Measurements from ENCODE around the gene GLT8D1.

Gene GLT8D1

DNA sequence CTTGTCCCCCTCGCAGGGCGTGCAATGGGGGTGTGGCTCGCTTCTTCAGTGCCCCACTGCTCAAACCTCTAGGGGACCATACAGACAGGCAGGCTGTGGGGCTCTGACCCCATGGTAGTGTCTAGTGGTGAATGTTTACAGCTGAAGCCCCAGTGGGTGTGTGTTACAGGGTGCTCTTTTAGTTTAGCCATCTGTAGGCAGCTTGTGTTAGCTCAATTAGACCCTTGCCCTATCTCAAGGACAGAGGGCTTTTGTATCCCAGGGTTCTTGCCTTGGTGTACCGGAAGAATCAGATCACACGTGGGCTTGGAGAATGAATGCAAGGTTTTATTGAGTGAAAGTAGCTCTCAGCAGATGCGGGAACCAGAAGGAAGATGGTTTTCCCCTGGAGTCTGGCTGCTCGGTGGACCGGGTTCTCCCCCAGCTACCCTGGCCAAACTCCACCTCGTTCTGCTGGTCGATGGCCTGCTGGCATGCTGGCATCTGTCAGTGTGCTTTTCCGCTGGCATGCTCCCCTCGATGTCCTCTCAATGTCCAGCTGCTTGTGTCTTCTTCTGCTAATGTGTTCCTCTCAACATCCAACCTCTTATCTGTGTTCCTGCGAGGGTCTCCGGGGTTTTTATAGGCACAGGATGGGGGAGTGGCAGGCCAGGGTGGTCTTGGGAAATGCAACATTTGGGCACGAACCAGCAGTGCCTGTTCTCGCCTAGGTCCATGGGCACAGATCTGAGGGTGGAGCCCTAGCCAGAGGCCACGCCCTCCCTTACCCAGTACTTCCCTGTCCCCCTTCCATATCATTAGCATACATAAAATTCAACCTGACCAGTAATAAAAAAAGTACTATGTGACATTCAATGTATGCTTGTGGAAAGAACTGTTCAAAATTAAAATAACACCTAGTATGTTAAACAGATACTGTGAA lies 7.0 kb upstream of the GLT8D1 start:
- no peak for DNase-seq

DNA sequence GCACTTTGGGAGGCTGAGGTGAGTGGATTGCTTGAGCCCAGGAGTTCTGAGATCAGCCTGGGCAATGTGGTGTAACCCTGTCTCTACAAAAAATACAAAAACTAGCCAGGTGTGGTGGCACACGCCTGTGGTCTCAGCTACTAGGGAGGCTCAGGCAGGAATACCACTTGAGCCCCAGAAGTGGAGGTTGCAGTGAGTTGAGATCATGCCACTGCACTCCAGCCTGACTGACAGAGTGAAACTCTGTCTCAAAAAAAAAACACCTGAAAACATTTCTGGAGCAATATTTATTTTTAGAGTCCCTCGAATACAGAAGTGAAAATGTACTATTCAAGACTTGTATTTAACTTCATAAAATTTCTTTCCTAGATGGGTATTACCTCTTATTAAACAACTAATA lies 4.9 kb upstream of the GLT8D1 start:
- DNase-seq, result no peak

DNA sequence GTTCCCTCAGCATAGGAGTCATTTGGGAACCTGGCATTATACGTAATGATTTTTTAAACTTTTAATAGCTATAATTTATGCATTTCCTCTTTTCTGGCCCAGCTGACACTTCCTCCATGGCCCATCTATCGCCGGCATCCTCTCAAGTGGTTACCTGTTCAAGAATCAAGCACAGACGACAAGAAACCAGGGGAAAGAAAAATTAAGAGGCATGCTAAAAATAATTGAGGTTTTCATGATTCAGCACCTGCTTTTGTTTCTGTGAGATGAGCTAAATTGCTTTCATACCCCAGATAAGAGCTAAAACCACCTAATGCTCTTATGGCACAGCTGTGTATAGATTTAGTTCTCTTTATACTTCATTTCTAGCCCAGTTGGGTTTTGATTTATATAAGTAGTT lies 2.0 kb upstream of the GLT8D1 start:
- no peak for DNase-seq

DNA sequence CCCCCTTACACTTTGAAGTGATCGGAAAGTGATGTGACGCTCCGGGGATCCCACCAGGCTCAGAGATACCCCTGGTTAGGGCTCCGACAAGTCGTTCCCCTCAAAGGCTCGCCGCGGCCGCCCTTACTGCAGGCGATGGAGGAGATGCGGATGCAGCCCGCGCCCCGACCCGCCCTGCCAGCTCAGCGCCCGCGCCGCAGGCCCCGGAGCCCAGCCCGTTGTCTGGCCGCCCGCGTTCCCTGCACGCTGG lies 228 bp downstream of the GLT8D1 start:
- DNase-seq, result no peak

DNA sequence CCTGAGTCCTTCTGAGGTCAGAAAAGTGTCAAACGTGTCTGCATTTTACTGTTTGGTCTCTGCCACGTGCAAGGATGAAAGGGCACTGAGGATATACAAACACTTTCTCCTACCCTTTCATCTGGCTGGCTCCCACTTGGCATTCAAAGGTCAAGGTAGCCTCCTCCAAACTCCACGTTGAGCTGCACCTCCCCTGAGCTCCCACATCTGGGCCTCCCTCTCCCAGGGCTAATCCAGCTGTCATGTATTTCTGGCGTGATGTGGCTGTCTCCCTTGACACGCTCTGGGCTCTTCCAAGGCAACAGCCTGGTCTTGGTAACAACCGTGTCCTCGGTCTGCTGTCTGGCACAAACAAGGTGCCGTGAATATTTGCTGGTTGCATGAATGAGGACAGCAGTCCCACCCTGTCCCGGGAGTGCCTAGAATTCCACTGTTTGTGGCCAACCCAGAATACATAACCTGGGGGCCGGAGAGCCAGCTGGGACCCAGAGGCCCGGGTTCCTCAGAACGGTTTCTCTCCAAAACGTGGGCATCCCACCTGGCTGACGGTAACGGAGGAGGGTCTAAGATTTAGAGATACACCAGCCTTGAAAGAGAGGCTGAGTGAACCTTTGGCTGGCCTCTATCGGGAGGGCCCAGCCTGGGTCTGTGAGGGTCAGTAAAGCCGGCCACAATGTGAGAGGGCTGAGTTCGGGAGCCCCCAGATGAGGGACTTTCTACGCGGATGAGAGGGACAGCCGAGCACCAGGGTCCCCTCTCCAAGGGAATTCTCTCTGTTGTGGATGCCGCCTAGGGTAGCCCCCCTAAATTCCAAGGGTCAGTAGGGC lies 767 bp downstream of the GLT8D1 start:
- peak; percentile 45 for DNase-seq

DNA sequence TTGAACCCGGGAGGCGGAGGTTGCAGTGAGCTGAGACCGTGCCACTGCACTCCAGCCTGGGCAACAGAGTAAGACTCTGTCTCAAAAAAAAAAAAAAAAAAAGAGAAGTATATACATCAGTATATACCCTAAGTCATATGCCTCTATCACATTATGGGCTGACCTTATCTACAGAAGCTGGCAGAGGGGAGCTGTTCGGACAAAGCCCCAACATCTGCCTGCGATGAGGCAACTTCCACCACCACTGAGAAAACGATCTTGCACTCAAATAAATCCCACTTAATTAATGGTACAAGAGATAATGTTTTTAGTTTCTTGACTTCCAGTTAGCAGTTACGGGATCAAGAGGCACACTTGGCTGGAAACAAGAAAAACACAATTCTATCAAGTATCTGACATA lies 2.2 kb downstream of the GLT8D1 start:
- DNase-seq, result no peak

DNA sequence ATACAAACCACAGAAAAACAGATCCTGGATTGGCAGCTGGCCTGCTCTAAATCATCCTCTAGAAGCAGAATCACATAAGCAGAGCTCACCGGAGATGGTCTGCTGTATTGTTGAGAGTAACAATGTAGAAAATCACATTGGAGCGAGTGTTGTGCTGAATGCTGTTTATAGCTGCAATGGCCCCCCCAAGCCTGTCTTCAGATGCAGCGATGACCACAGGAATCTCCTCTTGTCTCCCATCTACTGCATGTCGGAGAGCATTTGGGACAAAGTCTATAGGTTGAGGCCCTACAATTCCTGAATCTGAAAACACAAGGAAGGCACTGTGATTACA lies 8.0 kb downstream of the GLT8D1 start:
- no peak for DNase-seq

DNA sequence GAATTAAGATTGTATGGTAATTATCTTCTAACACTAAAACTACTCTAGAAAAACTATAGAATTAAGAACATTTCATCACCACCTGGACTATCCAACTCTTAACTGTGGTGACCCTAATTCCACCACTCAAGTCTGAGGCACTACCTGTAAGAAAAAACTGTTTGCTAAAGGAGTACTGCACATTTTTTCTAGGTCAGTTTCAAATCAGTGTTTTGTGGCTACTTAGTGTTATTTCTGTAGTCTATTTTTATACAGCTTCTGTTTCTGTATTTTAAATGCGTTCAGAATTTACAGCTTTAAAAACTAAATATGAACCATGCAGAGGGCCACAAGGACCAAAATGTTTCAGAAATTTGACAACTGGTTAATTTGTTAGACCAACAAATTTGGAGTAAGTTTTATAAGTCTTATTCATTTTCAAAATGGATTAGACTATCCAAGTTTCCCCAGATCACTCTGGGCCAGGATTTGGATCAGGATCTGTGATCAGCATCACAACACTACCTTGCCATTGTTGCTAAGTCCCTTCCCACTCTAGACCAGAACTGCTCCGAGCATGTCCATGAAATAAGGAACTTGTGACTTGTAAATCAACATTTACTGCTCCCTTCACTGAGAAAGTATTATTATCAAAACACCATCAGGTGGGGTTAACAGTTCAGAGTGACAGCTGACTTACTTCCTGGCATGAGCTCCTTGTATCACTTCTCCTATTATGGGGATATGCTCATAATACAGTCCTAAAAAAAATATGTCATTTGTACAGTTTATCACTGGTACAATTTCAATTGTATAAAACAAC lies 8.6 kb downstream of the GLT8D1 start:
- no peak for DNase-seq

DNA sequence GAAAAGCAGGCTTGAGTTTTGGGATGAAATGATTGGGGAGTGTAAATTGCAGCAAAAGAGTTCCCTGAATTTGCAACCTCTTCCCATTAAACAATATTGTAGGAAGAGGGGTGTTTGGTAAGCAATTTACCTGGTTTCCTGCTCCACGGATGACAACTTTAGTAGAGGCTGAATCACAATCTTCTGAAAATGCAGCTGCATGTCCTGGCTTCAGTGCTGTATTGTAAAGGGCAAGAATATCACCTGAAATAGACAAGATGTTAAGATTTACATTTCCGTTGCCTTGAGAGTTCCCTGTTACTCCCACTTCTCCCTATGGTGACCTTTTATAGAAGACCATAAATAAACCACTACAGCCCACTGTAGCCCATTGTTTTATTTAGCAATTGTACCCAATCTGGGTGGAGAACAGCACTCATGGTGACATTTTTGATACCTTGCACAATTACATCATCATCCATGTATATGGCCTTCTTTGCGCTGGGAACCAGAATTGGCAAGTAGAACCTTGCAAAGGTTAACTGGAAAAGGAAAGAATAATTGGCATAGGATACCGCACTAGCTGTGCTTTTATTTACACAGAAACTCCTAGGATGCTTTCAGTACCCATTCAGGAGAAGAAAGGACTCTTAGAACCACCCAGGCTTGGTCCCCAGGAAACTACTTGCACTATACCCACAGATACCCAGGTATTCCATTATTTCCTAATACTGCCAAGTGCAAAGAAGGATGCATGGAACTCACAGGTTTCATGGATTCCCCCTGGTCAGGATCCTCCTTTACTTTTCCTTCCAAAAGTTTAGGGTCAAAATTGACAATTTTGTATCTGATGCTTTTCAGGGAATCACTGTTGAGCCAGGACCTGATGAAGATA lies 9.6 kb downstream of the GLT8D1 start:
- no peak for DNase-seq

DNA sequence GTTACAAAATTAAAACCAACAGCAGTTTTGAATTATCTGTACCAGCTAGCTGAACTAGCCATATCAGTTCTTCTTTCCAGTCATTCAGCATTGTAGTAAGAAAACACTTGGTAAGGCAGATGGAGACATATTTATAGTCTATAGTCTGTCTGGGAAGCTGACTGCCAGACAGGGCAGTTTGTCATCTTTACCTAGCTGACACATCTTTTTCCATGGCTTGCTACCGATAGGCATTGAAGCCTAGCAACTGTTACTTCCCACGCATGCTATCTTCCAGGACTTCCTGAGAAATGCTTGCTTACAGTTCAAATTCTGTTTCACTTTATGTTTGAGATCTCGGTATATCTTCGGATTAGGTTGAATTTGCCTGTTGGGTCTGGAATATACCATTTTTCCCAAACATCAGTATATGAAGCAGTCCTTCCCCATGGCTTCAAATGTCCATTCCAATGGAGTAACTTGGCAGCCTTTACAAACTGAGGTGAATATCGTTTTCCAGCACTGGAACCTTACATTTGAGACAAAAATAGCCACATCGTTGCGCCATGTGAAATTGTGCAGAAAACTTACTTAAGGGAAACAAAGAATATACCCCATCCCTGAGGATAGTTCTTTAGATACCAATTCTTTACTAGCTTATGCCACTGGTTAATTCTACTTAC lies 10.9 kb downstream of the GLT8D1 start:
- DNase-seq, result no peak

DNA sequence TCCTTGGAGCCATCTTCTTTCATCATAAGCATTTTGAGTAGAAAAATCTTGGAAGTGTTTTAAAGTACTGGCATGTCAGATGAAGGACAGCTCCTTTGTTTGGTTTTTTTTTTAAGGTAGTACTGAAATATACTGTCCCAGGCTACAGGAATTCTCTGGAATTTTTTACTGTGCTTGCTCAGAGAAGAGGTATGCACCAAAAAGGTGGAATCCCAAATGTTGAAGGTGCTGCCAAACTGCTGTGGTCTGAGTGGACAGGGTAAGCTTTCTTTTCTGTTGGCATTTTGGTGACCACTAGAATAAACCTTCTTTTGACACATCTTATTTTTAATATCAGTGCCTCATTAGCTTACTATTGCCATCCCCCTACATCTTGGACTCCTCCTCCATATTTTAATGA lies 12.5 kb downstream of the GLT8D1 start:
- DNase-seq, result no peak

DNA sequence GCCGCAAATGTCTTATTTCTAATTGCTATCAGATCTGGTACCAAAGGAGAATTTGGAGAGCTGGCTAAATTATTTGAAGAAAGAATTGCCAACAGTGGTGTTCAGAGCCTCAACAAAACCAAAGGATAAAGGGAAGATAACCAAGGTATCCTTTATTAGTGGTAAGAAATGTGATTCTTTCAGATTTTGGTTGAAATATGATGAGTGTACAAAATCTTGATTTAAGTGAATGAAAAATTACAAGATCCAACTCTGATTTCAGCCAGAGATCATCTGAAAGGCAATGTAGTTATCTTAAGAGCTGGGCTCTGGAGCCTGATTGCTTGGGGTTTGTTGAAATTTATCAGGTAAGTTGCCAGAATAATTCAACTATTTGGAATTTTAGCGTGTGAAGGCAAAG lies 15.0 kb downstream of the GLT8D1 start:
- no peak for DNase-seq

DNA sequence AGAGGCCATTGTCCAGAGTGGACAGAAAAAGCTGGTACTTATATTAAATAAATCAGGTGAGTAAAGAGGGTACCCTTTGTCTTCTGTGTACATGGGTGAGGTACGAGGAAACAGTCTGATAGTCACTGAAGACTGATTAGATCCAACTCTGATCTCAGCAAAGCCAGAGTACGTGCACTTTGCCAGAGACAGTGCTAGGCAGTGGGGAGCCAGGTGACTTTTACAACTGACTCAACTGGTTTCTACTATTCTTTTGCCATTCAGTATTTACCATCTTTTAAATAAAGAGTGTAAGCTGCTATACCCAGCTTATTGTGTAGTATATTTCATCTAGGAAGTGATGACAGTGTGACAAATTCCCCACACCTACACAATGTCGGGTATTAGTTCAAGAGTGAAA lies 16.4 kb downstream of the GLT8D1 start:
- no peak for DNase-seq

DNA sequence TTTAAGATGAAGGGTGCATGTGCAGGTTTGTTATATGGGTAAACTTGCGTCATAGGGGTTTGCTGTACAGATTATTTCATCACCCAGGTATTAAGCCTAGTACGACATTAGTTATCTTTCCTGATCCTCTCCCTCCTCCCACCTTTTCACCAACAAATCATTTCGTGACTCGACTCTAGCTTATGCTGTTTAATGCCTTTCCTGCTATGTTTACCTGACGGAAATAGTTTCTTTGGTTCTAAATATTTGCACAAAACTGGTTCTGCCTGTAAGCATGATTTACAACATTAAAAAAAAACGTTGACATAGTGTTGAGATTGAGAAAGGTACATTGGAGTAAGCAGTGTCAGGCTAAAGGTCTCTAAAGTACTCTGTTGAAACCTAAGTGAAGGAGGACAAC lies 17.3 kb downstream of the GLT8D1 start:
- DNase-seq, result no peak

DNA sequence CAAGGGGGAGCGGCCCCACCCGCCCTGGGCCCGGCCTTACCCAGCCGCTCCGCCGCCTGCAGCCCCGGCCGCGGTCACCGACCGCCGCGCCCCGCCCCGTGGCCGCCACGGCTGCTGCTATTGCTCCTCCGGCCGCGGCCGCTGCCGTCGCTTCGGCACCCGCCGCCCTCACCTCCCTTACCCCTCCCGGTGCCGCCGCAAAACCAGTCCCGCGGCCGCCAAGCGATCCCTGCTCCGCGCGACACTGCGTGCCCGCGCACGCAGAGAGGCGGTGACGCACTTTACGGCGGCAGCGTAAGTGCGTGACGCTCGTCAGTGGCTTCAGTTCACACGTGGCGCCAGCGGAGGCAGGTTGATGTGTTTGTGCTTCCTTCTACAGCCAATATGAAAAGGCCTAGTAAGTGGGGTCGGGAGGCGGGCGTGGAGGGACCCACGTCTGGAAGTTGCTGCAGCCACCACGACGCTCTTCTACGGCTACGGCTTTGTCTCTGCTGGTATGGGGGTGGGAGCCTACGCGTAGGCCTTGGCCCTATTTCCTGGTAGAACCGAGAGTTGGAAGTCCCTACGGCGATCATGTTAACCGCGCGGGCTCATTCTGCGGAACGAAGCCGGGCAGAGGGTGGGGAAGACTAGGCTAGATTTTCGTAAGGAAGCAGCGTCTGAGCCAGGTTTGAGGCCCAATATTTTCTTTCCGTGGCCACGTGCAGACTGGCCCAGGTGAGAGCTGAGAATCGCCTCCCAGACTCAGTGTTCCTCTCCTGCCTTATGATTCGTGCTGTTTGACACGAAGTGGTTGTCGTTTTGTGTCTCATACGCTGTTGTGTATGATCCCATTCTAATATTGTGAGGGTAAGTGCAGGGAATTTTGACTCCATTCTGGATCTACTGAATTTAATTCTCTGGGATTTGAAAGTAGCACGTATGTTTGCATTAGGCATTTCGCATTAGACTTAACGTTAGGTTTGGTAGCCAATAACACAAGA lies 19.6 kb downstream of the GLT8D1 start, which contains the start of the genes GNL3 and PBRM1:
GNL3 (plus strand) TSS at position 324 of the 983 bp plus-strand sequence; CDS start at position 385, 61 bp downstream.
PBRM1 (minus strand) TSS at position 205 of the 983 bp plus-strand sequence.
- peak; percentile 91 for DNase-seq

DNA sequence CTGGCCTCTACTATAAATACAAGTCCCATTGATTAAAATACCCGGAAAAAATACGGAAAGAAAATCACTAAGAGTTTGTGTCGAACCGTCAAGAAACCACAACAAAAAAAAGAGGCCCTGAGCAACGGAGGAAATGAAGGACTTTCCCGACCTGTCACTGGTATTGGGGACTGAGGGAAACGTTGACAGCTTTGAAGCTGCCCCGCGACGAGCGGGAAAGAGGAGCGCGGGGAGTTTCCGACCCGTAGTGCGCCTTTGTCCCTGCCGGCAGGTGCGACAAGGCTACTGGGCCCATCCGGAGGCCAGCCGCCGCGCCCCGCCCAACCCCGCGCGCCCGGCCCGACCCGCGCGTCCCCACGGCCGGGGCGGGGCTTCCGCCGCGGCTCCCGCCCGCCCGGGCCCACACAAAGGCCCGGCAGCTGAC lies 20.3 kb downstream of the GLT8D1 start:
- DNase-seq, result peak; percentile 84

DNA sequence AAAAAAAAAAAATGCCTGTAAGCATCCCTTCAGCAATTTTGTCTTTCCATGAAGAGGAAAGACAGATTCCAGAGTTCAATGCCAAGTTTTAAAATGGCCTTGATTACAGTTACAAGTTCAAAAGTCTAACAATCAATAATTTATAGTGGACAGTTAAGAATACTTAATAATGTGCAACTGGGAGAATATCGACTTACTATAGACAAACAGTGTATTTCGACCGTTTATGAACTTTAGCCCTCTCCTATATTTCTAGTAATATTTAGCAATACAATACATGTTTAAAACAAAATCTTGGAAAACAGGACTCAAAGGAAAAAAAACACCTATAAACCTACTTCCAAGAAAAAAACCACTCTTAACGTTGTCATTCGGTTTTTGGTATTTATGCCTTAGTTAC lies 21.4 kb downstream of the GLT8D1 start:
- DNase-seq, result no peak

DNA sequence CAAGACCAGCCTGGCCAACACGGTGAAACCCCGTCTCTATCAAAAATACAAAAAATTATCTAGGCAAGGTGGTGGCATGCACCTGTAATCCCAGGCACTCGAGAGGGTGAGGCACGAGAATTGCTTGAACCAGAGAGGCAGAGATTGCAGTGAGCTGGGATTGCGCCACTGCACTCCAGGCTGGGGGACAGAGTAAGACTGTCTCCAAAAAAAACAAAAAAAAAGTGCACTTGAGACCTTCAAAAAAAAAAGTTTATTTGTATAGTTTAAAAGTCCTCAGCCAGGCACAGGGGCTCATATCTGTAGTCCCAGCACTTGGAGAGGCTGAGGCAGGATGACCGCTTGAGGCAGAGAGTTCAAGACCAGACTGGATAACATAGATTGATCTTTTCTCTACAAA lies 22.0 kb downstream of the GLT8D1 start:
- DNase-seq, result no peak

DNA sequence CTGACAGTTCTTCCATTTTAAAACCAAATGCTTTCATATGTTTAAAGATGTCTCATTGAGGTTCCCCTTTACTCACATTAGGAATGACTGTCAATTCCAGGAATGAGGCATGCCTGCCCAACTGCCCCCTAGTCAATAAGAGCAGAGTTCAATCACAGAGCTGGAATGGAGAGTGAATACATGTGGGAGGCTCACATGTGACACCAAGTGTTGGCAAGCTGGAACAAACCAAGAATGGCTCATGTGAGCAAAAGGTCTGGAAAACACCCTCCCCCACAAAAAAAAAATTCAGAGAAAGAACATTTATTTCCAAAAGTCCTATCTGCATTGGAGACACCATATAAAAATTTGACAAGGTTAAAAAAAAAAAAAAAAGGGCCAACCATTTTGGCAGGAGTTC lies 23.6 kb downstream of the GLT8D1 start:
- no peak for DNase-seq

DNA sequence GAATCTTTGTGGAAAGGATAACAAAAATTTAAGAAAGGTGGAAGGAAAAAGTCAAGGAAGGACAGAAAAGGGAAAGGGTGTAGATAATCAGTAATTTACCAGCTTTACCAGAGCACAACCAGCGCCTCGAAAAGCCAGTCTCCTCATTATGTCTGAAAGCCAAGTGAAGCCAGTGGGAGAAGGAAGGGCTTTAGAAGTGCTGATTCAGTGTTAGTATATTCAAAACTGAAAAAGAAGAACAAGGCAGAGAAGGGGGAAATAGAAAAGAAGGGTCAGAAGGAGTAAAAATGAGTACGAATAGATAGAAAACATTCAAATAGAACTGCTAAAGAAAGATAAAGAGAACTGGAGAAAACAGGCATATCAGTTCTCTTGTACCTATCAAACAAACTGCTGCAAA lies 24.0 kb downstream of the GLT8D1 start:
- no peak for DNase-seq

DNA sequence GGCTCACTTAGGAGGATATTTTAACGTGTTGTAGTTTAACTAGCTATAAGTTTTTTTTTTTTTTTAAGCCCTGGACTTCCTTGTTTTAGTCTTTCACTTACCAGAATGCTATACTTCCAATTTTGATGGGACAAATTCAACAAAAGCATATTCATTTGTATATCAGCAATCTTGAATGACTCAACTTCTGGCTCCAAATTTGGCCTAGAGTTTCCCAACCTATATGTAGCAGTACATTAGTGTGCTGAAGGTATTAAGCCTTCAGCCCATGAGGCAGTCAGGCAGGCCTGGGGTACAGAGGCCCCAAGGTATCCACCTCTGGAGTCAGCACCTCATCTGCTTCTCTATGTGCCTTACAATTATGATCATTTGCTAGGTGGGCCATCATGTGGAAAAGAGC lies 25.8 kb downstream of the GLT8D1 start:
- no peak for DNase-seq
